Breast epithelium (tissue), 3 donors: ENCODE measurements around the gene CSF2RB.

Source experiments
- CTCF ChIP-seq, 3 donors: fragments of 450-650 bp; IDR thresholded peaks; one replicate each; pipeline ENCODE4 v1.5.1; 2016 to 2017; ENCODE audit warnings: antibody characterized with exemption in 3 of 3, mild to moderate bottlenecking in 3 of 3, moderate library complexity in 3 of 3
- POLR2A ChIP-seq: fragments of 450-650 bp; IDR thresholded peaks from one replicate; pipeline ENCODE4 v1.6.1; 2016; ENCODE audit warnings: antibody characterized with exemption, mild to moderate bottlenecking, moderate library complexity
- POLR2AphosphoS5 ChIP-seq, 3 donors: sonication (generic); formaldehyde crosslinking; IDR thresholded peaks; one replicate each; pipeline ENCODE4 v1.6.1; 2017; ENCODE audit warnings: antibody characterized with exemption in 3 of 3

- no peak for TF ChIP-seq POLR2AphosphoS5 (IDR thresholded peaks at IDR 0.05)
- no peak for TF ChIP-seq CTCF (IDR thresholded peaks at IDR 0.05)
- no peak for TF ChIP-seq POLR2A
Measured at GRCh38 chr22:36929621-36930020, 16.2 kb downstream of the CSF2RB start.
